Thyroid gland (tissue), 4 donors: ENCODE data around the gene ZNF878.

ENCODE experiments used
- POLR2A ChIP-seq, 2 donors: fragments of 450-650 bp; IDR thresholded peaks; one replicate each; pipeline ENCODE4 v1.6.1; 2017; ENCODE audit warnings: antibody characterized with exemption in 2 of 2, mild to moderate bottlenecking in 2 of 2, moderate library complexity in 1 of 2
- TF ChIP-seq, protein P1 (sequence below), 6 experiments: fragments of 200-600 bp in 3 of 6; fragments of 450-650 bp in 3 of 6; sonication (generic) in 3 of 6; IDR thresholded peaks; one replicate each; pipeline ENCODE4 v1.5.1; 2016 to 2019; ENCODE audit warnings: antibody characterized with exemption in 6 of 6, mild to moderate bottlenecking in 2 of 6, inconsistent platforms in 1 of 6, moderate library complexity in 1 of 6

DNA sequence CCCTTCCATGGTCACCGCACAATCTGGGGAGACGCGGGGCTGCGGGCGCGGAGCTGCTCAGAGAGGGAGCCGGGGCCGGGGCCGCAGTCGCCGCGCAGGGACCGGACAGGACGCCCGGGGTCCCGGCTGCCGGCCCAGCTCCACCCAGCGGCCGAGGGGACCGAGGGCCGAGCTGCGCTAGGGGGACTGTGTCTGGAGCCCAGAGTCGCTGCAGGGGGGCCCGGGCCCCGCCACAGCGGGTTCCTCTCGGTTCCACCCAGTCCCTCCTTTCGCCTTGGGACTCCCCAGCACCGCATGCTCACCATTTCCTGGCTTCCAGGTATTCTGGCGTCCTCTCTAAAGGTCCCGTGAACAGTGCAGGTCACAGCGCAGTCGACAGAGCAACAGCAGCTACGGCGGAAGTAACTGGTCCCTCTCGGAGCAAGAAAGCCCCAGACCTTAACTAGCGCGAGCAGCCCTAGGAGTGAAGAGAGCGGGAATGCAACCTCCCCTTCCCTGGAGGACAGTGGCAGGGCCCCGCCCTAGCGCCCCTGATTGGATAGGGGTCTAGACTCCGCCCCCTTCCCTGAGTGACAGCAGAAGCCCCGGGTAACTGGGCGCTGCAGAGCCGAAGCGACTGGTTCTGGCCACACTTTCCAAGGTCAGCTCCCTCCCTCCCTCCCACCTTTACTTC lies at the start of gene ZNF878:
- TF ChIP-seq, protein P1, sequence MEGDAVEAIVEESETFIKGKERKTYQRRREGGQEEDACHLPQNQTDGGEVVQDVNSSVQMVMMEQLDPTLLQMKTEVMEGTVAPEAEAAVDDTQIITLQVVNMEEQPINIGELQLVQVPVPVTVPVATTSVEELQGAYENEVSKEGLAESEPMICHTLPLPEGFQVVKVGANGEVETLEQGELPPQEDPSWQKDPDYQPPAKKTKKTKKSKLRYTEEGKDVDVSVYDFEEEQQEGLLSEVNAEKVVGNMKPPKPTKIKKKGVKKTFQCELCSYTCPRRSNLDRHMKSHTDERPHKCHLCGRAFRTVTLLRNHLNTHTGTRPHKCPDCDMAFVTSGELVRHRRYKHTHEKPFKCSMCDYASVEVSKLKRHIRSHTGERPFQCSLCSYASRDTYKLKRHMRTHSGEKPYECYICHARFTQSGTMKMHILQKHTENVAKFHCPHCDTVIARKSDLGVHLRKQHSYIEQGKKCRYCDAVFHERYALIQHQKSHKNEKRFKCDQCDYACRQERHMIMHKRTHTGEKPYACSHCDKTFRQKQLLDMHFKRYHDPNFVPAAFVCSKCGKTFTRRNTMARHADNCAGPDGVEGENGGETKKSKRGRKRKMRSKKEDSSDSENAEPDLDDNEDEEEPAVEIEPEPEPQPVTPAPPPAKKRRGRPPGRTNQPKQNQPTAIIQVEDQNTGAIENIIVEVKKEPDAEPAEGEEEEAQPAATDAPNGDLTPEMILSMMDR (IDR thresholded peaks at IDR 0.05) = peak in 2 of 6 experiments; percentile 27 to 33
- TF ChIP-seq POLR2A (IDR thresholded peaks at IDR 0.05) = peak in 1 of 2 donors; percentile 100
